Astrocyte of the hippocampus (primary cell): ENCODE results near the gene HIPK1.
A peak's percentile ranks its signal among the peaks of the same experiment; 100 is the strongest.
"Not testable (repeated sequence)": the region's sequence is repeated elsewhere in the genome, so short reads cannot be mapped to it uniquely, and the experiment has no call there.

Source experiments
- DNase-seq: peaks from one replicate; pipeline ENCODE4 v3.0.0; 2011; ENCODE audit warnings: low read depth, low spot score

Gene HIPK1

GRCh38 chr1:113943028-113943811 lies 14.1 kb downstream of the HIPK1 start:
- DNase-seq = no peak

GRCh38 chr1:113945329-113945728 lies 16.2 kb downstream of the HIPK1 start:
- DNase-seq = no peak

- DNase-seq = no peak
These were observed 17.0 kb downstream of the HIPK1 start for GRCh38 chr1:113946112-113946511.

- peak; percentile 19 for DNase-seq
These were observed 17.7 kb downstream of the HIPK1 start for GRCh38 chr1:113946678-113947387.

- DNase-seq = peak; percentile 2
These were observed 18.4 kb downstream of the HIPK1 start for GRCh38 chr1:113947388-113948107.

GRCh38 chr1:113948151-113948550 lies 19.0 kb downstream of the HIPK1 start:
- not testable (repeated sequence) for DNase-seq

- peak; percentile 23 for DNase-seq
These were observed 19.9 kb downstream of the HIPK1 start for GRCh38 chr1:113949007-113949406.

- no peak for DNase-seq
These were observed 21.8 kb downstream of the HIPK1 start for GRCh38 chr1:113950908-113951307.

- no peak for DNase-seq
These were observed 22.6 kb downstream of the HIPK1 start for GRCh38 chr1:113951719-113952118.

- DNase-seq = no peak
These were observed 28.9 kb downstream of the HIPK1 start for GRCh38 chr1:113957984-113958383.

- no peak for DNase-seq
These were observed 29.6 kb downstream of the HIPK1 start for GRCh38 chr1:113958691-113959090.

GRCh38 chr1:113963281-113963906 lies 34.3 kb downstream of the HIPK1 start:
- DNase-seq = no peak

GRCh38 chr1:113965703-113966412 lies 36.7 kb downstream of the HIPK1 start:
- peak; percentile 11 for DNase-seq

GRCh38 chr1:113972954-113973353 lies 43.8 kb downstream of the HIPK1 start:
- DNase-seq = no peak

- DNase-seq = peak; percentile 56
These were observed 46.2 kb downstream of the HIPK1 start for GRCh38 chr1:113975211-113975895.

- DNase-seq = peak; percentile 77
These were observed 47.6 kb downstream of the HIPK1 start for GRCh38 chr1:113976609-113977278.

- DNase-seq = no peak
These were observed 48.8 kb downstream of the HIPK1 start for GRCh38 chr1:113977906-113978305.

GRCh38 chr1:113978863-113979702 lies 50.0 kb downstream of the HIPK1 start, which contains the start of gene OLFML3:
Gene OLFML3, plus strand, starts transcription at chr1:113979474. Its CDS starts 43 bp downstream, at chr1:113979517.
- peak; percentile 93 for DNase-seq

- peak; percentile 32 for DNase-seq
These were observed 51.0 kb downstream of the HIPK1 start for GRCh38 chr1:113980110-113980509.
